Peyer's patch (tissue), 4 donors: ENCODE results near the gene NLGN1. TPM values are rescaled to one million over a fixed set of nuclear protein-coding genes. Genes with fewer than 3 reads are reported as not detected.

ENCODE experiments used
- DNase-seq, 3 donors: peaks; one replicate each; pipeline ENCODE4 v3.0.0-alpha.2; 2017 to 2019
- H3K27ac ChIP-seq, 4 donors: fragments of 200-600 bp; sonication (generic); one replicate each; pipeline ENCODE4 v1.5.1; 2016 to 2019
- H3K27me3 ChIP-seq, 2 donors: fragments of 200-600 bp; sonication (generic); one replicate each; pipeline ENCODE4 v1.5.1; 2019
- H3K36me3 ChIP-seq, 3 donors: fragments of 200-600 bp; sonication (generic); one replicate each; pipeline ENCODE4 v1.5.1; 2016 to 2019
- H3K4me1 ChIP-seq, 4 donors: fragments of 200-600 bp; sonication (generic); one replicate each; pipeline ENCODE4 v1.5.1; 2016 to 2019
- H3K4me3 ChIP-seq, 4 donors: fragments of 200-600 bp; sonication (generic); 1 replicate in 3 of 4; 2 replicates in 1 of 4; pipeline ENCODE4 v1.5.1; 2016 to 2019; ENCODE audit warnings: mild to moderate bottlenecking in 1 of 4
- H3K9me3 ChIP-seq, 4 donors: fragments of 200-600 bp; sonication (generic); one replicate each; pipeline ENCODE4 v1.5.1; 2016 to 2019; ENCODE audit warnings: mild to moderate bottlenecking in 1 of 4
- CTCF ChIP-seq, 6 experiments: fragments of 450-650 bp in 4 of 6; fragments of 200-600 bp in 2 of 6; sonication (generic) in 1 of 6; IDR thresholded peaks; one replicate each; pipeline ENCODE4 v1.5.1; 2017 to 2019; ENCODE audit warnings: antibody characterized with exemption in 6 of 6, mild to moderate bottlenecking in 3 of 6, moderate library complexity in 1 of 6
- POLR2A ChIP-seq, 2 donors: fragments of 450-650 bp; IDR thresholded peaks; one replicate each; pipeline ENCODE4 v1.5.1; 2017; ENCODE audit warnings: antibody characterized with exemption in 2 of 2, mild to moderate bottlenecking in 2 of 2, moderate library complexity in 2 of 2
- total RNA-seq, 4 donors: library from RNA; depleted of rRNA; stranded (reverse); fragments of >200 nt; gene quantifications; one replicate each; pipeline ENCODE4 v1.1.0, GENCODE V29; 2016

Gene NLGN1
- total RNA-seq, 4 donors from 2014 or later: 0.18 to 3.3 (median 1.3) TPM

DNA sequence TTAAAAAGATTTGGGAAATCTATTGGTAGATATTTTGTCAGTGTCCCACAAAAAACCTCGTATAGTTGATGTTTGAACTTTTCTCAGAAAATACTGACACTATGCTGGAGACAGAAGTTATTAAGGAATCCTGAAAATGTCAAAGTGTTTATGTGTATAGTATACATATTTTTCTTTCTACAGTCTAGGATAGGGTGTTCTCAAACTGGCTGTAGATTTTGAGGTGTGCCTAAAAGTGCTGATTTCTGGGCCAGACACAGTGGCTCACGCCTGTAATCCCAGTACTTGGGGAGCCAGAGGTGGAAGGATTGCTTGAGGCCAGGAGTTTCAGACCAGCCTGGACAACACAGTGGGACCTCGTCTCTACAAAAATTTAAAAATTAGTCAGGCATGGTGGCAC is 322.0 kb downstream of the NLGN1 start:
- Histone ChIP-seq H3K27me3 (no peaks in the 10 kb centered on the region), H3K27ac (no peak overlapping the region), H3K4me3 (no peak overlapping the region), H3K36me3 (no peaks in the 10 kb centered on the region), H3K9me3 (no peaks in the 10 kb centered on the region), H3K4me1 (no peaks in the 10 kb centered on the region)
- TF ChIP-seq CTCF (IDR thresholded peaks at IDR 0.05): no peak
- no peak for TF ChIP-seq POLR2A (IDR thresholded peaks at IDR 0.05)
- no peak for DNase-seq

- Histone ChIP-seq H3K36me3 (no peaks in the 10 kb centered on the region), H3K4me1 (no peaks in the 10 kb centered on the region), H3K27ac (no peak overlapping the region), H3K9me3 (no peaks in the 10 kb centered on the region), H3K4me3 (no peak overlapping the region), H3K27me3 (no peaks in the 10 kb centered on the region)
- no peak for DNase-seq
- no peak for TF ChIP-seq POLR2A (IDR thresholded peaks at IDR 0.05)
- TF ChIP-seq CTCF (IDR thresholded peaks at IDR 0.05): no peak
Observed at GRCh38 chr3:173725507-173725906, 328.0 kb downstream of the NLGN1 start.

GRCh38 chr3:173730391-173730790 is 332.8 kb downstream of the NLGN1 start:
- H3K27ac ChIP-seq: no peak overlapping the region
- no peak for DNase-seq
- no peak for TF ChIP-seq CTCF (IDR thresholded peaks at IDR 0.05)
- TF ChIP-seq POLR2A (IDR thresholded peaks at IDR 0.05): no peak
- H3K9me3 ChIP-seq: no peaks in the 10 kb centered on the region
- H3K36me3 ChIP-seq: no peaks in the 10 kb centered on the region
- H3K4me1 ChIP-seq: no peaks in the 10 kb centered on the region
- no peak overlapping the region for H3K4me3 ChIP-seq
- H3K27me3 ChIP-seq: no peaks in the 10 kb centered on the region

- H3K4me3 ChIP-seq: no peak overlapping the region
- H3K27me3 ChIP-seq: no peaks in the 10 kb centered on the region
- TF ChIP-seq POLR2A (IDR thresholded peaks at IDR 0.05) (no peak), CTCF (IDR thresholded peaks at IDR 0.05) (no peak)
- no peak overlapping the region for H3K27ac ChIP-seq
- H3K36me3 ChIP-seq: no peaks in the 10 kb centered on the region
- DNase-seq: no peak
- no peaks in the 10 kb centered on the region for H3K9me3 ChIP-seq
- no peaks in the 10 kb centered on the region for H3K4me1 ChIP-seq
Observed at GRCh38 chr3:173732237-173732636, 334.7 kb downstream of the NLGN1 start.

DNA sequence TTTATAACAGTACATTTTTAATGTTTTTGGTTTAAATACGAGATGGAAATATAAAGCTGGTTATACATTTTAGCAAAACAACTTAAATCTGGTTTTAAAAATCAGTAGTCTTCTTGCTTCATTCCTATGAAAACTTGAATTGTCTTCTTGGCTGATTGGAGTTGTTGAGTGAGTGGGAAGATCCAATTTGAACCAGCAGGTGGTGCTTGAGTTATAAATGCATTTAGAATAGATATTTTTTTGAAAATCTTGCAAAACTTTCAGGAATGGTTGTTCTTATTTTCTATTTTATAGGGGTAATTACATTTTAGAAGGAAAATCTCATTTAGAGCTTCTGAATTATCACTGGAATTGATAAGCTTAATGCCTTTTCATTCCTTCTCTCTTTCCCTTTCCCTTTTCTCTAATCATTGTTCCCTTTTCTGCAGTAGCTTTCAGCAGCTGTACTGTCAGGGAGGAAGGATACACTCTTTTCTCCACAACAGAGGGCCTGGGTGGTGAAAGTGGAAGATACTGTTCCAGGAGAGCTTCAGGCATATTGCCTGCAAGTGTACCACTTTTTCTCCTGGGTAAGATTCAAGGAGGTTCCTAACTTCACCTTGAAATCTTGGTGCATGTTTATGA is 335.6 kb downstream of the NLGN1 start:
- Histone ChIP-seq H3K9me3 (no peaks in the 10 kb centered on the region), H3K4me3 (no peak overlapping the region), H3K27me3 (no peaks in the 10 kb centered on the region), H3K4me1 (no peaks in the 10 kb centered on the region), H3K36me3 (no peaks in the 10 kb centered on the region), H3K27ac (no peak overlapping the region)
- no peak for TF ChIP-seq CTCF (IDR thresholded peaks at IDR 0.05)
- no peak for TF ChIP-seq POLR2A (IDR thresholded peaks at IDR 0.05)
- no peak for DNase-seq

- Histone ChIP-seq H3K36me3 (no peaks in the 10 kb centered on the region), H3K27ac (no peak overlapping the region), H3K4me1 (no peaks in the 10 kb centered on the region), H3K4me3 (no peak overlapping the region), H3K9me3 (no peaks in the 10 kb centered on the region), H3K27me3 (no peaks in the 10 kb centered on the region)
- TF ChIP-seq POLR2A (IDR thresholded peaks at IDR 0.05) (no peak), CTCF (IDR thresholded peaks at IDR 0.05) (no peak)
- DNase-seq: no peak
Observed at GRCh38 chr3:173734473-173734872, 336.9 kb downstream of the NLGN1 start.
